Anterior cingulate cortex (tissue), 58 donors: ENCODE measurements around the gene COL5A1.

Source experiments
- DNase-seq, 58 donors: peaks; one replicate each; lab custom pipeline; 2025; lab: John Stamatoyannopoulos, UW

COL5A1 gene

GRCh38 chr9:134641173-134641989 lies at the start of gene COL5A1:
Gene COL5A1, plus strand, starts transcription at chr9:134641803. Its CDS starts 385 bp downstream, at chr9:134642188.
- DNase-seq: peak in 53 of 58 donors; percentile 17 to 80 (median 55)

DNA sequence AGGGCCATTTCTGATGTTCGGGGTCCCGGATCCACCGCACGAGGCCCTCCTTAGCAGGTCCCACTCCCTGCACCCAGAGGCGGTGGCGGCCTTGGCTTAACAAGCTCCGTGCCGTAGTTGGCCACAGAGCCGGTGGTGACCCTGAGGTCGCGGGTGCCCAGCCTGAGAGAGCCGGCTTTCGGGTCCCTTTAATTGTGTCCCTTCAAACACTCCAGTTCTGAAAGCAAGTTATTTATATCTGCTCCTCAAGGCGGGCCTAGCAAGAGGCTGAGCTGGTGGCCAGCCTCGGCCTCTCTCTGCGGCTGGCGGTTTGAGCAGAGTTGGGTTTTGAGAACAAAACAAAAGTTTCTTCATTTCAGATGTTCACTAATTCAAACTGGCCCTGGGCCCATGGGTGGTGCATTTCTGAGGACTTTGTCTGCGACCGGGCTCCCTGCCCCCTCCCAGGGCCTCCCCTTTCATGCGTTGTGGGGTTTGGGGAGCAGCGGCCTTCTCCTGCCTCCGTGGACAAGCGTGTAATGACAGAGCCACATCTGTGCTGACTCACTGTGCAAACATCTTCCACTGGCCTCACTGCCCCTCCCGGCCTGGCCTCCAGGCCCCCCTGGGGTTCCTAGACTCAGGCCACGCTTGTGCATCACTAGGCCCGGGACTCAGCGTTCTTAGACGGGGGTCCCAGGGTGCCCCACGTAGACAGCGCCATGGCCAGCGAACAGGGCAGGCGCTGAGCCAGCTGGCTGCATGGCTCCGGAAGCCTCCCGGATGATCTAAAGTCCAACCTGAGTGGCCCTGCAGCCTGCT lies 49.4 kb upstream of the COL5A1 start:
- DNase-seq: no peak

GRCh38 chr9:134592819-134593200 lies 48.8 kb upstream of the COL5A1 start:
- DNase-seq: no peak

DNA sequence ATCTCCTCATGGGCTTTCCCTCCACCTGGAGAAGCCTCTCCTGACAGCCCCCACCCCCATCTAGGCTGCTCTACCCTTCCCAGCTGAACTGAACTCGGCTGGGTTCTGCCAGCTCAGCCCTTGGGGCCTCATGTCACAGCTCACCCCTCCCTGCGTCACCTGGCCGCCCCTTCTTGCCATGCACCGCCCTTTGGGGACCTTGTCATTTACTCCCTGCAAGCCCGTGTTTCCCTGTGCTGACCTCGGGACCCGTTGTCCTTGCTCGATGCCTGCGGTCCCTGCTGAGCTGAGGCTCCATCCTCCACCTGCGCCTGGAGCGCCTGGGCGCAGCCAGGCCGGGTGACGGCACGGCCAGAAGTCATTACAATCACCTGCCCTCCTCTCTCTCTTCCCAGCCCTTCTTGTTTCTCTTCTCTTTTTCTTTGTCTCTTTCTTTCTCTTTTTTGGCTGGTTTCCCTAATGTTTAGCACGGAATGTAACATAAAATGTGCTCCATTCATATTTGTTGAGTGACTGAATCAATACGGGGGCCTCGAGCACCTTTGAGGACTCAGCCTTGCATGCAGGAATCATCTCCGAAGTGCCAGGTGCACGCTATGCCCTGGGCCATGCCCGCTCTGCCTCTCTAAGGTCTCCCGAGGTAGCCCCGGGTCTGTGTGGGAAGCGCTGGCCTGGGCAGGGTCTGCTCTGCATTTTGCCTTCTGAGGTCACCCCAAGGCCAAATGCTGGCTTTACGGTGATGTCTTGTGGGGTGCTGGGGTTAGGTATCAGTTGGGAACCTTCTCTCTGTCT lies 48.1 kb upstream of the COL5A1 start:
- no peak for DNase-seq

DNA sequence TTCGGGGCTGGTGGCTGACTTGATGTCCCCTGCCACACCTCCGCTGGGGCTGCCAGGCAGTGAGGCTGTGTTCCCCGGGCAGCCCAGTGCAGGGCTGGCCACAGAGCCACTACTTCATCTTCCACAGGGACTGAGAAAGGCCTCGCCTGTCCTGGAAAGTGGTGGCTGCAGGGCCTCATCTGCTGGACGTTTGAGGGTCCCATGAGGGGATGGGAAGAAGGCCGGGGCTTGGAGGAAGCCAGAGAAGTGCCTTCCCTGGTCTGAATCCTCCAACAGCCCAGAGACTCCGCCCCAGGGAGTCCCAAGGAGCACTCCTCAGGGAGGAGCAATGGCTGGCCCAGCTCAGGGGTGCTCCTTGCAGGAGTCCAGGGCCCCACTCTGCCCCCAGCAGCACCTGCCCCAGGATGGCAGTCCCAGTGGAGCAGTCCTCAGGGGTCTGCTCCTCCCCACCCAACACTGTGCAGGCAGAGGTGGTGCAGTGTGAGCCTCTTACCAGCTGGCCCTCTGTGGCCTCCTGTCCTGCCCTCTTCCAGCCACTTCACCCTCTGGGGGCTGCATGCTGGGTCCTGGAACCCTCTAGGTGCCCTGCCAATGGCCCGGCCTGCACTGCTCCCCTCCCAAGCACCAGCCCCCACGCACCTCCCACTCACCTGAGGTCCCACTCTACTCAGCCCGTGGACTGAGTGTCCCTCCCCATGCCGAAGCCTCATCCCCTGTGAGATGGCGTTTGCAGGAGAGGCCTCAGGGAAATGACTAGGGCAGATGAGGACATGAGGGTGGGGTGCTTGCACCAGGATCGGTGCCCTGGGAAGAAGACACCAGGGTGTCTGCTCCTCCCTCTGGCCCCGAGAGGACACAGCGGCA lies 47.3 kb upstream of the COL5A1 start:
- DNase-seq: no peak

DNA sequence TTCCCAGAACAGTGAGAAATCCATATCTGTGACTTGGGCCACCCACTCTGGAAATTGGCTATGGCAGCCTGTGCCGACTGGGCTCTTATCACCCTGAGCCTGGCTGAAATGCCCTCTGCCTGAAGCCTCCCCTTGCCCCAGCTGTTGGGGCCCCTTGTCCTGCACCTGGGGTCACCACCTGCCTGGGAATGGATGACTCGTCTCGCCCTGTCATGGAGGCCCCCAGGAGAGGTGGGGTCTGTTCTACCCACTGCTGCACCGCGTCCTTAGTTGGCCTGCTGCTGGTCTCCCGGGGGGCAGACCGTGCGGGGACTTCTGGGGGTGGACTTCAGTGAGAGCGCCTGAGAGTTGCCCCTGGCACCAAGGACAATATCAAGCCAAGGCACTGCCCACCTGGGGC lies 46.6 kb upstream of the COL5A1 start:
- DNase-seq: no peak

DNA sequence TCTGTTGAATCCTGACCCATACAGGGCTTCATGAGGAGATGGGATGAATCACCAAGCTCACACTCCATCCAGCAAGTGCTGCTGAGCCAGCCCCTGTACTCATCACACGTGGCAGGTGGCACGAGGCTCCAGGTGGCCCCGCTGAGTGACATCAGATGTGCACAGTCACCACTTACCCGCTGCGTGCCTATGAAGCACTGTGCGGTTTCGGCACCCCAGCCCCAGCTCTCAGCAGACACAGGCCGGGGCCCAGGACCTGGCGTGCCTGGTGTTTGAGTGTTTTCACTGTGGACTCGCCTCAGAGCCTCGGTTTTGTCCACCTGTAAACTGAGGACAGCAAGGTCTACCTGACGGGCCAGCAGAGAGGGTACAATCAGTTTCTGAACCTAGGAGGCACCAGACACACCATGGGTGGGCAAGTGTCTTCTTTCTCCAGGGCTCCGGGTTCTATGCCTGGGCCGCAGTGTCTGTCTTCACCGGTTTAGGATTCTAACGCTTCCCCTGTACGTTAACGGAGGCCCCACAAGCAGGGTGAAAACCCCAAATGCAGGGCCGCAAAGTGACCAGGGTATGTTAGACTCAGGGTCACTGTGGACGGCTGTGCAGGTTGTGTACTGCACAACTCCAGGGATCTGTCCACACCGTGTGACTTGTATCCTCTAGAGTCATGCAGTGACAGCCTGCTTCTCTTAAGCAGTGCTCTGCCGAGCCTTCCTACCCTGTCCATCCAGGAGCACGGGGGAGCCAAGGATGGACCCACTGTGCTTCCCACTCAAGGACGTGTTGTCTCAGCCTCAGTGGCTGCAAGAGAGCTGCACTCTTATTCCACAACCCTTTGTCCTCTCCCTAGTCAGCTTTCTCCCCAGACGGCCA lies 44.3 kb upstream of the COL5A1 start:
- DNase-seq: no peak

DNA sequence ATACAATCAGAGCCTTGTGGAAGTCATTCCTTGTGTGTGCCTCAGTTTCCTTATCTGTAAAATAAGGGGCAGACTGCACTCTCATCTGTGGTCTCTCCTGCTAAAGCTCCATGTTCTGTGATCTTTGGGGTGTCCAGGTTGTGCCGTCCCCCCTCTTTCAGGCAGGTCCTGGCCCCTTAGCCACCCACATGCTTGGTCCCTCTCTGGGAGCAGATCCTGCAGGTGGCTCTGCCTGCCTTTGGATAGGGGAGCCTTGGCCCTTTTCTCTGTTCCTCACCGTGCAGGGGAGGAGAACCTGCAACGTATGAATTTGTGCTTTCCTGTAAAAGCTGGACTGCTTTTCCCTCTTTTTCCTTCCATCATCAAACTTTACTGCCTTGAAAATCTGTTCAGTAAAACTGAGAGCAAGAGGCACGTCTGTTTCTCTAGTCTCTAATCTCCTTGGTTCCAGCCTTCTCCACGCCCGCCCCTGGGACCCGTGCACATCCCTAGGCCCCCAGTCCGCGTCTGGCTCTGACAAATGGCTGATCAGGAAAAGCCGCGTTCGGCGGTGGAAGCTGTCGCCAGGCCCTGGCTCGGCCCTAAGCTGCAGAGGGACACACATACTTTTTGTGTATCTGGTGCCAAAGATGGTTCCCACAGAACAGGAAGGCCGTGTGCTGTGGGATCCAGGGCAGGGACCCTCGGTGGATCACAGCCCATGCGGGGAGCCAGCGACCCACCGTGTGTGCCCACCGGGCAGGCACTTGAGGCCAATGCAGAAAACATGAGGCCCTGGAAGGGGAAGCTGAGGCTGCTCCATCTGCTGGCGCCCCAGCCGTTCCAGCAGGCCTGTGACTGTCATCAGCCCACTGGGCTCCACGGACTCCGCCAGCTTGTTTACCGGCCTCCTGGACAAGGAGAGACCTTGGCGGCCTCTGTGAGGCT lies 43.4 kb upstream of the COL5A1 start:
- no peak for DNase-seq

DNA sequence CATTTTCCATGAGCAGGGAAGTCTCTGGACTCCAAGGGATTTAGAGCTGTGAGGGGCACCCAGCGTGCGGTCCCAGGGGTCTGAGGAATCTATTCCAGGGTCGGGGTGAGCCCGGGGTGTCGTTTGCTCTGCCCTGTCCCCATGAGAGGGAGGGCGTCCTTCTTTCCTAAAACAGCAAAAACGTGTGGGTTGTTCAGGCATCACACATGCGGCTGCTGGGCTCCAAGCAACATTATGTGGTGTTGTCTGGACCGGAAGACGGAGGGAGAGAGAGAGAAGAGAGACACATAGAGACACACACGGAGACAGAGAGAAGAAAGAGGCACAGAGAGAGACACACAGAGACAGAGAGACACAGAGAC lies 42.7 kb upstream of the COL5A1 start:
- peak in 1 of 58 donors; percentile 25 for DNase-seq

GRCh38 chr9:134600371-134600770 lies 41.2 kb upstream of the COL5A1 start:
- no peak for DNase-seq

- DNase-seq: no peak
Measured at GRCh38 chr9:134600836-134601638, 40.6 kb upstream of the COL5A1 start.

DNA sequence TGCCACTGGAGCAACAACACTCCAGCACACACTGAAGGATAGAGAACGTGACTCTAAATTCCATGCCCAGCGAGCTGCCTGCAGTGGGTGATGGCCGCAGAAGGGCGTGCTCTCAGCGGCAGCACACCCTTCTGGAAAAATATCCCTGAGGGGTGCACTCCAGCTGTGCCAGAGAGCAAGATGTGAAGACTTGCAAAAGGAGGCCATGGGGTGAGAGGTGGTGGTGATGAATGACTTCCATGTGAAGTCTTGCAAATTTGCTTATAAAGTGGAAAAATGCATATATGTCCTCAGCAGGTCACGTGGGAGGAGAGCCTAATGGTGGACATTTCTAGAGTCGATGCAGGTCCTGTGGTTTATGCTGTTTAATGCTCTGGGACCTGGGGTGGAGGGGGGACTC lies 39.8 kb upstream of the COL5A1 start:
- DNase-seq: no peak

GRCh38 chr9:134602547-134603362 lies 38.8 kb upstream of the COL5A1 start:
- no peak for DNase-seq

DNA sequence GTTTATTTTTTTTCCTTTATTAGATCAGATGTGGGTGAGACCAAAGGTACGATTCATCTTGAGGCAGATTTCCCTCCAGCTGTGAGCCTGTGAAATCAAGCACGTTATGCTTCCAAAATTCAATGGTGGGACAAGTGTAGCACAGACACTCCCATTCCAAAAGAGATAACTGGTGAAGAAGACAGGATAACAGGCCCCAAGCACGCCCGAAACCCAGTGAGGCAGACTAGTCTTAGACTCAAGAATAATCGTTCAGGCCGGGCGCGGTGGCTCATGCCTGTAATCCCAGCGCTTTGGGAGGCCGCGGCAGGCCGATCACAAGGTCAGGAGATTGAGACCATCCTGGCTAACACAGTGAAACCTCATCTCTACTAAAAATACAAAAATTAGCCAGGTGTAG lies 36.8 kb upstream of the COL5A1 start:
- DNase-seq: no peak

GRCh38 chr9:134605351-134605965 lies 36.1 kb upstream of the COL5A1 start:
- no peak for DNase-seq

GRCh38 chr9:134605966-134606357 lies 35.6 kb upstream of the COL5A1 start:
- DNase-seq: no peak
